Bronchial epithelial cell (primary cell): ENCODE results near the gene IL36RN. TPM values are rescaled to one million over a fixed set of nuclear protein-coding genes. Genes with fewer than 3 reads are reported as not detected.

Experiments
- DNase-seq: peaks from one replicate; pipeline ENCODE4 v3.0.0-alpha.2; 2010; ENCODE audit warnings: low read depth
- FAIRE-seq: peaks from 2 replicates; lab custom pipeline; 2011; peaks lifted over from hg19 to GRCh38; lab: Jason Lieb, UNC
- H3K27me3 ChIP-seq: 2 replicates; pipeline ENCODE4 v1.5.1; 2011; ENCODE audit warnings: low read length; ENCODE audit not compliant: control insufficient read depth, insufficient read depth
- H3K36me3 ChIP-seq: 2 replicates; pipeline ENCODE4 v1.5.1; 2011; ENCODE audit warnings: low read length; ENCODE audit not compliant: control insufficient read depth, insufficient read depth
- H3K4me3 ChIP-seq: 2 replicates; pipeline ENCODE4 v1.5.1; 2011; ENCODE audit warnings: mild to moderate bottlenecking, low read depth, low read length, control low read depth
- CTCF ChIP-seq: IDR thresholded peaks from 2 replicates; pipeline ENCODE4 v1.5.1; 2011; ENCODE audit warnings: mild to moderate bottlenecking, moderate library complexity, low read length, control low read depth, inconsistent platforms; ENCODE audit not compliant: insufficient read depth, severe bottlenecking
- total RNA-seq: library from RNA; depleted of rRNA; stranded (reverse); fragments of >200 nt; gene quantifications from 2 replicates; pipeline ENCODE4 v1.2.1, GENCODE V29; 2014

Gene IL36RN
- total RNA-seq, 1 donor from 2014 or later = 1.1 TPM

GRCh38 chr2:113024764-113025163 lies 34.2 kb upstream of the IL36RN start:
- no peak for TF ChIP-seq CTCF
- DNase-seq (no peak), FAIRE-seq (no peak)
- H3K4me3 ChIP-seq = no peak overlapping the region
- H3K27me3 ChIP-seq = peaks cover 5% of the 10 kb centered on the region
- H3K36me3 ChIP-seq = no peaks in the 10 kb centered on the region

- Histone ChIP-seq H3K4me3 (no peak overlapping the region), H3K27me3 (peaks cover 7% of the 10 kb centered on the region), H3K36me3 (no peaks in the 10 kb centered on the region)
- TF ChIP-seq CTCF = no peak
- FAIRE-seq (no peak), DNase-seq (no peak)
Measured at GRCh38 chr2:113025737-113026136, 33.3 kb upstream of the IL36RN start.

GRCh38 chr2:113027691-113028090 lies 31.3 kb upstream of the IL36RN start:
- H3K4me3 ChIP-seq = no peak overlapping the region
- peaks cover 9% of the 10 kb centered on the region for H3K27me3 ChIP-seq
- DNase-seq (no peak), FAIRE-seq (no peak)
- no peaks in the 10 kb centered on the region for H3K36me3 ChIP-seq
- TF ChIP-seq CTCF = no peak

- no peak for TF ChIP-seq CTCF
- no peaks in the 10 kb centered on the region for H3K36me3 ChIP-seq
- FAIRE-seq = peak; percentile 62
- H3K27me3 ChIP-seq = peaks cover 9% of the 10 kb centered on the region
- no peak for DNase-seq
- no peak overlapping the region for H3K4me3 ChIP-seq
Measured at GRCh38 chr2:113028112-113028511, 30.9 kb upstream of the IL36RN start.

GRCh38 chr2:113032737-113033136 lies 26.3 kb upstream of the IL36RN start:
- peaks cover 7% of the 10 kb centered on the region for H3K27me3 ChIP-seq
- no peak overlapping the region for H3K4me3 ChIP-seq
- DNase-seq = peak; percentile 16
- no peak for TF ChIP-seq CTCF
- H3K36me3 ChIP-seq = no peaks in the 10 kb centered on the region
- no peak for FAIRE-seq

GRCh38 chr2:113034016-113034415 lies 25.0 kb upstream of the IL36RN start:
- no peak for DNase-seq
- peaks cover 4% of the 10 kb centered on the region for H3K27me3 ChIP-seq
- no peaks in the 10 kb centered on the region for H3K36me3 ChIP-seq
- no peak for FAIRE-seq
- no peak overlapping the region for H3K4me3 ChIP-seq
- TF ChIP-seq CTCF = no peak
